SIG-M5 treated with dmso at 0.1 percent for 504 hours (cell line): ENCODE measurements around the gene HACD1.

Experiments used
- DNase-seq: peaks from one replicate; lab custom pipeline; 2025; ENCODE audit not compliant: unreplicated experiment; lab: John Stamatoyannopoulos, UW

Gene HACD1

GRCh38 chr10:17586821-17587234, 30.3 kb downstream of the HACD1 start:
- DNase-seq: no peak

- DNase-seq: peak; percentile 41
These were observed 32.2 kb downstream of the HACD1 start for GRCh38 chr10:17585016-17585415.

DNA sequence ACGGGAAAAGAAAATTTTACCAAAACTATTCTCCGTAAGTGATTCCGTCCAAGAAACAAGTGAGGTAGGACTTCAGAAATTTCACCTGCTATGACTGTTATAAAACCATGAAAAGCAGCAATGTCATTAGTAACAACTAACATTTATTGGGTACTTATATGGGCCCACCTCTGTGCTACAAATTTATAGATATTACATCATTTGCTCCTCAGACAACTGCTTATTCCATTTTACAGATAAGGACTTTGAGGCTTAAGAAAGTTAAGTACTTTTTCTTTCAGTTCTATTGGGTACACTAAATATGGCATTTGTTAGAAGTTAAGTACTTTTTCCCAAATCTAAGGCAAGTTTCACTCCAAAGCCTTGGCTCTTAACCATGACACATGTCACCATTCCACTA, 36.3 kb downstream of the HACD1 start:
- no peak for DNase-seq

GRCh38 chr10:17578603-17579002, 38.6 kb downstream of the HACD1 start:
- no peak for DNase-seq

GRCh38 chr10:17576768-17577167, 40.4 kb downstream of the HACD1 start:
- no peak for DNase-seq

- no peak for DNase-seq
These were observed 52.3 kb downstream of the HACD1 start for GRCh38 chr10:17564911-17565310.

DNA sequence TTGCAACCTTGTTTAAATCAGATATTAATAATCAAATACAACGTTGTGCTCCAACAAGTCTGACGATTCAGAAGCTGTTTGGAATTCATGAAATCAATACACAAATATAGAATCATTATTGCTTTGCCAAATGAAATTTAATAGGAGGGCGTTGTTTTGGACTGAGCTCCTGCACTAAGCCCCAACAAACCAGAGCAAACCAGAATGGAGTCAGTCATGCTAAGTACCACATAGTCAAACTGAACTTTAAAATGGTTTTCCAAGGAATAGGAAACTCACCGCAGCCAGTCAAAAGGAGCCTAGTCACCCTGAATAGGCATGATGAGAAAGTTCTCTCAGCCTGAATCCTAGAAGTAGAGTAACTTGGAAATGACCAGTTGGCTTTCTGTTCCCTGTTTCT, 53.7 kb downstream of the HACD1 start:
- DNase-seq: no peak

- DNase-seq: no peak
These were observed 54.6 kb downstream of the HACD1 start for GRCh38 chr10:17562614-17563013.

DNA sequence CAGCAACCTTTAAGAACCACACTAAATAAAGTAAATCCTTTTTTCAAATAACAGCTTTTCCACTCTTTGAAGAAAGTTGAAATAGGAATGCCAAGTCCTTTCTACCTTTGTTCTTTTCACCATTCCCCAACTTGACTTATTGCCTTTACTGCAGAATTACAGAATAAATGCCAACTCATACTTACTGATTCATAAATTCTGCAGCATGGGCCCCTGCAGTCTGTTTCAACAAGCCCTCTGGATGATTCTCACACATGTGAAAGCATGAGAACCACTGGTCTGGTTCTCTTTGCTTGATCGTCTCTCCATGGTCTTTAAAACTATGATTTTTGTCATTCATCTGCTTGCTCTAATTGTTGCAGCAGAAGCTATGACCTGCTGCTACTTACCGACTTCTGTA, 56.1 kb downstream of the HACD1 start:
- no peak for DNase-seq

- no peak for DNase-seq
These were observed 59.7 kb downstream of the HACD1 start for GRCh38 chr10:17557459-17557858.

DNA sequence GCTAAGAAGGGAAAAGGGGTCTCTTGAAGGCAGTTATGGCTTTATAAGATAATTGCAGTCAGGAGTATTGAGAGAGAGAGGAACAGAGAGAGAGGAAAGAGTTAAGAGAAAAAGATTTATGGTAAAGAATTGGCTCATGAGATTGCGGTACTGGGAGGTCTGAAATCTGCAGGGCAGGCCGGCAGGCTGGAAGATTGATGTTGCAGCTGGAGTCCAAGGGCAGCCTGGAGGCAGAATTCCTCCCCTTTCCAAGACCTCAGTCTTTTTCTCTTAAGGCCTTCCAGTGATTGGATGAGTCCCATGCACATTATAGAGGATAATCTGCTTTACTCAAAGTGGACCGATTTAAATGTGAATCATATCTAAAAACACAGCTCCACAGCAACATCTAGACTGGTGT, 68.4 kb downstream of the HACD1 start:
- no peak for DNase-seq

GRCh38 chr10:17548162-17548561, 69.0 kb downstream of the HACD1 start:
- DNase-seq: no peak

- DNase-seq: no peak
These were observed 70.1 kb downstream of the HACD1 start for GRCh38 chr10:17547060-17547459.

GRCh38 chr10:17544465-17544864, 72.7 kb downstream of the HACD1 start:
- DNase-seq: no peak
